Activated CD4-positive, alpha-beta T cell treated with anti-CD3 and anti-CD28 coated beads, Interleukin-2, amount 50 U/mL, for 16 hours (primary cell): Measurements from ENCODE around the gene PRPS1L1.

Experiments
- DNase-seq: peaks from one replicate; pipeline ENCODE4 v3.0.0-alpha.2; 2020

Gene PRPS1L1

GRCh38 chr7:18027628-18028027 lies at the start of gene PRPS1L1:
PRPS1L1 (minus strand) TSS chr7:18027846.
- DNase-seq: no peak

- DNase-seq: no peak
Observed at GRCh38 chr7:18076461-18076860, 48.8 kb upstream of the PRPS1L1 start.

- DNase-seq: no peak
Observed at GRCh38 chr7:18068745-18069144, 41.1 kb upstream of the PRPS1L1 start.

GRCh38 chr7:18064242-18064838 lies 36.7 kb upstream of the PRPS1L1 start:
- DNase-seq: peak; percentile 18

- DNase-seq: no peak
Observed at GRCh38 chr7:18063149-18063901, 35.7 kb upstream of the PRPS1L1 start.

GRCh38 chr7:18059171-18059570 lies 31.5 kb upstream of the PRPS1L1 start:
- DNase-seq: no peak

- no peak for DNase-seq
Observed at GRCh38 chr7:18053941-18054340, 26.3 kb upstream of the PRPS1L1 start.

- no peak for DNase-seq
Observed at GRCh38 chr7:18053177-18053928, 25.7 kb upstream of the PRPS1L1 start.

GRCh38 chr7:18049262-18049661 lies 21.6 kb upstream of the PRPS1L1 start:
- DNase-seq: no peak

- DNase-seq: no peak
Observed at GRCh38 chr7:18046601-18047000, 19.0 kb upstream of the PRPS1L1 start.

GRCh38 chr7:18045171-18045570 lies 17.5 kb upstream of the PRPS1L1 start:
- DNase-seq: no peak

GRCh38 chr7:18041191-18041590 lies 13.5 kb upstream of the PRPS1L1 start:
- no peak for DNase-seq

- no peak for DNase-seq
Observed at GRCh38 chr7:18040196-18040595, 12.6 kb upstream of the PRPS1L1 start.

GRCh38 chr7:18038382-18038781 lies 10.7 kb upstream of the PRPS1L1 start:
- DNase-seq: no peak

GRCh38 chr7:18037609-18038008 lies 10.0 kb upstream of the PRPS1L1 start:
- no peak for DNase-seq

GRCh38 chr7:18036783-18037182 lies 9.1 kb upstream of the PRPS1L1 start:
- DNase-seq: no peak

- no peak for DNase-seq
Observed at GRCh38 chr7:18030758-18031157, 3.1 kb upstream of the PRPS1L1 start.

- no peak for DNase-seq
Observed at GRCh38 chr7:18020138-18020715, 7.4 kb downstream of the PRPS1L1 start.

GRCh38 chr7:18019555-18019954 lies 8.1 kb downstream of the PRPS1L1 start:
- DNase-seq: no peak

- DNase-seq: no peak
Observed at GRCh38 chr7:18018296-18019215, 9.1 kb downstream of the PRPS1L1 start.

- no peak for DNase-seq
Observed at GRCh38 chr7:18016547-18017444, 10.8 kb downstream of the PRPS1L1 start.
